Thyroid gland (tissue), 4 donors: ENCODE results near the gene ZNF654.

Source experiments
- CTCF ChIP-seq, 6 experiments: fragments of 200-600 bp in 3 of 6; fragments of 450-650 bp in 3 of 6; sonication (generic) in 3 of 6; IDR thresholded peaks; one replicate each; pipeline ENCODE4 v1.5.1; 2016 to 2019; ENCODE audit warnings: antibody characterized with exemption in 6 of 6, mild to moderate bottlenecking in 2 of 6, inconsistent platforms in 1 of 6, moderate library complexity in 1 of 6
- POLR2A ChIP-seq, 2 donors: fragments of 450-650 bp; IDR thresholded peaks; one replicate each; pipeline ENCODE4 v1.6.1; 2017; ENCODE audit warnings: antibody characterized with exemption in 2 of 2, mild to moderate bottlenecking in 2 of 2, moderate library complexity in 1 of 2

DNA sequence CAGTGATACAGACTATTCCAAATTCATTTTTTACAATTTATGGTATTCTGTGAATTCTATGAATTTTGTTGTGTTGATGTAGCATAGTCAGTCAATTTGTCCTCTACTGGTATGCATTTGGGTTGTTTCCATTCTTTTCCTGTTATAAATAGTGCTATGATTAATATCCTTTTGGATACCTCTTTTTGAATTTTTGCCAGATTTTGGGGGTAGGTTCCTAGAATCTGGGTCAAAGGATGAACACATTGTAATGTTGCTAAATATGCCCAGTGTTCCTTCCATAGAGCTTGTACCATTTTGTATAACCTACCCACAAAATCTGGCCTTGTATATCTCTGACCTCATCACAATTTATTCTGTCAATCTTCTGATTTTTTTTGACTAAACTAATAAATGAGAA is 46.3 kb downstream of the ZNF654 start:
- TF ChIP-seq CTCF (IDR thresholded peaks at IDR 0.05) (no peak), POLR2A (IDR thresholded peaks at IDR 0.05) (no peak)
